Mesodermal cell (in vitro differentiated cells): ENCODE results near the gene CIT.

ENCODE experiments used
- H3K27ac ChIP-seq: 2 replicates; pipeline ENCODE4 v1.7.0; 2013; ENCODE audit warnings: mild to moderate bottlenecking, low read depth, low read length, moderate library complexity; ENCODE audit not compliant: severe bottlenecking
- H3K36me3 ChIP-seq: 2 replicates; pipeline ENCODE4 v1.7.1; 2013; ENCODE audit warnings: mild to moderate bottlenecking, low read length, moderate library complexity; ENCODE audit not compliant: control insufficient read depth, insufficient read depth
- H3K4me1 ChIP-seq: one replicate; pipeline ENCODE4 v1.7.1; 2013; ENCODE audit warnings: mild to moderate bottlenecking, low read length; ENCODE audit not compliant: insufficient read depth, control insufficient read depth, poor library complexity, severe bottlenecking
- H3K4me3 ChIP-seq: 2 replicates; pipeline ENCODE4 v1.7.0; 2013; ENCODE audit warnings: low read length, control low read depth, mild to moderate bottlenecking; ENCODE audit not compliant: insufficient read depth, poor library complexity, severe bottlenecking; ENCODE audit errors: extremely low read depth
- H3K9me3 ChIP-seq: 2 replicates; pipeline ENCODE4 v1.7.1; 2013; ENCODE audit warnings: mild to moderate bottlenecking, low read length, moderate library complexity; ENCODE audit not compliant: control insufficient read depth
- WGBS, 2 experiments: methylation state at CpG; one replicate each; pipeline ENCODE4 v1.1.5; 2013; ENCODE audit warnings: missing lambda C conversion rate in 2 of 2; ENCODE audit not compliant: insufficient coverage in 2 of 2; 5-methylcytosine and 5-hydroxymethylcytosine counted together

The CIT gene

GRCh38 chr12:119704065-119704747, 172.9 kb downstream of the CIT start:
- 95 to 97% methylated on average over 14 to 16 of the region's 16 CpGs for WGBS, 2 experiments
- Histone ChIP-seq H3K36me3 (peaks cover 61% of the 10 kb centered on the region), H3K9me3 (no peaks in the 10 kb centered on the region), H3K4me3 (no peak overlapping the region), H3K4me1 (no peaks in the 10 kb centered on the region), H3K27ac (no peak overlapping the region)

- Histone ChIP-seq H3K4me1 (no peaks in the 10 kb centered on the region), H3K9me3 (no peaks in the 10 kb centered on the region), H3K27ac (no peak overlapping the region), H3K36me3 (peaks cover 52% of the 10 kb centered on the region), H3K4me3 (no peak overlapping the region)
- 90 to 100% methylated on average over 3 to 5 of the region's 6 CpGs for WGBS, 2 experiments
These were observed 177.0 kb downstream of the CIT start for GRCh38 chr12:119700078-119700477.

GRCh38 chr12:119699199-119699760, 177.8 kb downstream of the CIT start:
- 93 to 96% methylated on average over 10 of the region's 11 CpGs for WGBS, 2 experiments

GRCh38 chr12:119696943-119697342, 180.2 kb downstream of the CIT start:
- no peaks in the 10 kb centered on the region for H3K9me3 ChIP-seq
- H3K4me1 ChIP-seq, result no peaks in the 10 kb centered on the region
- H3K4me3 ChIP-seq, result no peak overlapping the region
- 84 to 90% methylated on average over 3 to 5 of the region's 5 CpGs for WGBS, 2 experiments
- no peak overlapping the region for H3K27ac ChIP-seq
- H3K36me3 ChIP-seq, result peaks cover 61% of the 10 kb centered on the region

More at GRCh38 chr12:119699199-119699760, 177.8 kb downstream of the CIT start:
- Histone ChIP-seq H3K27ac (no peak overlapping the region), H3K36me3 (peaks cover 53% of the 10 kb centered on the region), H3K4me1 (no peaks in the 10 kb centered on the region), H3K4me3 (no peak overlapping the region), H3K9me3 (no peaks in the 10 kb centered on the region)

- H3K27ac ChIP-seq, result no peak overlapping the region
- H3K36me3 ChIP-seq, result peaks cover 64% of the 10 kb centered on the region
- no peaks in the 10 kb centered on the region for H3K9me3 ChIP-seq
- 75% methylated on average over 4 of the region's 4 CpGs; no CpG with 5 or more reads in 1 of the 2 experiments for WGBS, 2 experiments
- H3K4me1 ChIP-seq, result no peaks in the 10 kb centered on the region
- no peak overlapping the region for H3K4me3 ChIP-seq
These were observed 182.1 kb downstream of the CIT start for GRCh38 chr12:119695034-119695433.

GRCh38 chr12:119694111-119694510, 183.0 kb downstream of the CIT start:
- peaks cover 64% of the 10 kb centered on the region for H3K36me3 ChIP-seq
- 92 to 100% methylated on average over 5 to 6 of the region's 6 CpGs for WGBS, 2 experiments
- H3K27ac ChIP-seq, result no peak overlapping the region

GRCh38 chr12:119693511-119693910, 183.6 kb downstream of the CIT start:
- Histone ChIP-seq H3K36me3 (peaks cover 64% of the 10 kb centered on the region), H3K4me1 (no peaks in the 10 kb centered on the region), H3K9me3 (no peaks in the 10 kb centered on the region), H3K4me3 (no peak overlapping the region), H3K27ac (no peak overlapping the region)
- WGBS, 2 experiments, result 100% methylated on average over 1 of the region's 1 CpG; no CpG with 5 or more reads in 1 of the 2 experiments

More at GRCh38 chr12:119694111-119694510, 183.0 kb downstream of the CIT start:
- Histone ChIP-seq H3K9me3 (no peaks in the 10 kb centered on the region), H3K4me1 (no peaks in the 10 kb centered on the region), H3K4me3 (no peak overlapping the region)

- H3K36me3 ChIP-seq, result peaks cover 67% of the 10 kb centered on the region
- no peaks in the 10 kb centered on the region for H3K9me3 ChIP-seq
- no peak overlapping the region for H3K4me3 ChIP-seq
- no peaks in the 10 kb centered on the region for H3K4me1 ChIP-seq
- 92 to 95% methylated on average over 2 to 5 of the region's 6 CpGs for WGBS, 2 experiments
- H3K27ac ChIP-seq, result no peak overlapping the region
These were observed 184.1 kb downstream of the CIT start for GRCh38 chr12:119692997-119693396.

GRCh38 chr12:119692410-119692809, 184.7 kb downstream of the CIT start:
- H3K9me3 ChIP-seq, result no peaks in the 10 kb centered on the region
- H3K36me3 ChIP-seq, result peaks cover 65% of the 10 kb centered on the region
- 100% methylated on average over 3 to 4 of the region's 5 CpGs for WGBS, 2 experiments
- H3K27ac ChIP-seq, result no peak overlapping the region
- H3K4me1 ChIP-seq, result no peaks in the 10 kb centered on the region
- no peak overlapping the region for H3K4me3 ChIP-seq

GRCh38 chr12:119691202-119691810, 185.8 kb downstream of the CIT start:
- Histone ChIP-seq H3K27ac (no peak overlapping the region), H3K4me1 (no peaks in the 10 kb centered on the region), H3K36me3 (peaks cover 69% of the 10 kb centered on the region), H3K9me3 (no peaks in the 10 kb centered on the region), H3K4me3 (no peak overlapping the region)
- 81 to 95% methylated on average over 3 to 6 of the region's 6 CpGs for WGBS, 2 experiments
